SK-N-SH (cell line): Measurements from ENCODE around the gene TAF4. TPM values are rescaled to one million over a fixed set of nuclear protein-coding genes. Genes with fewer than 3 reads are reported as not detected.

Source experiments
- CTCF ChIA-PET: fragments of 300-600, 350-600 bp; formaldehyde crosslinking; extraction: SDS; loops from one replicate; lab custom pipeline; 2021; lab: Yijun Ruan, JAX
- POLR2A ChIA-PET: fragments of 350-600 bp; sonication (Branson Sonifier 250); formaldehyde crosslinking; extraction: SDS; loops from one replicate; lab custom pipeline; 2020; ENCODE audit warnings: antibody characterized with exemption, inconsistent platforms; lab: Yijun Ruan, JAX
- DNase-seq: peaks from one replicate; pipeline ENCODE4 v3.0.0; 2012
- H2AFZ ChIP-seq: fragments of 200-600 bp; sonication (generic); 2 replicates; pipeline ENCODE4 v1.8.1; 2016; ENCODE audit warnings: antibody characterized with exemption, mild to moderate bottlenecking, low read depth
- H3F3A ChIP-seq: fragments of 200-600 bp; sonication (generic); replicated peaks from 2 replicates; pipeline ENCODE3; 2016; ENCODE audit warnings: antibody characterized with exemption, mild to moderate bottlenecking; ENCODE audit not compliant: insufficient read depth
- H3K27ac ChIP-seq, 2 experiments: fragments of 200-500 bp in 1 of 2; fragments of 200-600 bp in 1 of 2; sonication (Bioruptor generic) in 1 of 2; sonication (generic), shearing (Covaris generic) in 1 of 2; 2 replicates each; pipeline versions ENCODE4 v1.5.1 to v1.6.1; 2014 to 2016; ENCODE audit warnings: low read depth in 2 of 2, inconsistent platforms in 1 of 2, low read length in 1 of 2, mild to moderate bottlenecking in 1 of 2, mixed read lengths in 1 of 2
- H3K27me3 ChIP-seq: fragments of 200-600 bp; sonication (generic), shearing (Covaris generic); 2 replicates; pipeline ENCODE4 v1.6.1; 2016; ENCODE audit warnings: mixed run types; ENCODE audit not compliant: insufficient read depth
- H3K36me3 ChIP-seq, 2 experiments: fragments of 200-500 bp in 1 of 2; fragments of 200-600 bp in 1 of 2; sonication (Bioruptor generic) in 1 of 2; sonication (generic) in 1 of 2; replicated peaks in 1 of 2; 2 replicates each; pipeline versions ENCODE3 to v1.5.1; 2014 to 2016; ENCODE audit warnings: low read length in 1 of 2, mild to moderate bottlenecking in 1 of 2; ENCODE audit not compliant: insufficient read depth in 2 of 2, control insufficient read depth in 1 of 2
- H3K4me1 ChIP-seq, 2 experiments: fragments of 200-500 bp in 1 of 2; fragments of 200-600 bp in 1 of 2; sonication (Bioruptor generic) in 1 of 2; sonication (generic), shearing (Covaris generic) in 1 of 2; 2 replicates each; pipeline versions ENCODE4 v1.5.1 to v1.6.1; 2014 to 2016; ENCODE audit warnings: low read depth in 1 of 2, low read length in 1 of 2, mixed run types in 1 of 2; ENCODE audit not compliant: insufficient read depth in 2 of 2, control insufficient read depth in 1 of 2
- H3K4me2 ChIP-seq: fragments of 200-600 bp; sonication (generic), shearing (Covaris generic); 2 replicates; pipeline ENCODE4 v1.6.1; 2017; ENCODE audit warnings: mixed run types
- H3K4me3 ChIP-seq, 2 experiments: fragments of 200-500 bp in 1 of 2; fragments of 200-600 bp in 1 of 2; sonication (Bioruptor generic) in 1 of 2; sonication (generic), shearing (Covaris generic) in 1 of 2; 2 replicates each; pipeline versions ENCODE4 v1.5.1 to v1.8.1; 2014 to 2016; ENCODE audit warnings: low read depth in 2 of 2, inconsistent platforms in 1 of 2, low read length in 1 of 2, mild to moderate bottlenecking in 1 of 2, mixed read lengths in 1 of 2, moderate library complexity in 1 of 2
- H3K79me2 ChIP-seq: fragments of 200-600 bp; sonication (generic); 2 replicates; pipeline ENCODE4 v1.8.1; 2017; ENCODE audit warnings: mild to moderate bottlenecking; ENCODE audit not compliant: insufficient read depth
- H3K9ac ChIP-seq: fragments of 200-600 bp; sonication (generic); 2 replicates; pipeline ENCODE4 v1.6.1; 2017; ENCODE audit warnings: mixed run types
- H3K9me2 ChIP-seq: fragments of 200-600 bp; sonication (generic); 2 replicates; pipeline ENCODE4 v1.6.1; 2017; ENCODE audit warnings: mixed run types
- H3K9me3 ChIP-seq: fragments of 200-600 bp; sonication (generic); 2 replicates; pipeline ENCODE4 v1.6.1; 2017; ENCODE audit warnings: mixed run types, mild to moderate bottlenecking, moderate library complexity
- H4K20me1 ChIP-seq: fragments of 200-600 bp; sonication (generic); 2 replicates; pipeline ENCODE4 v1.6.1; 2017; ENCODE audit warnings: mild to moderate bottlenecking, mixed run types; ENCODE audit not compliant: insufficient read depth
- FOSL2 ChIP-seq: IDR thresholded peaks from 2 replicates; pipeline ENCODE4 v1.4.0; 2012; ENCODE audit warnings: low read depth, mild to moderate bottlenecking, moderate library complexity, borderline replicate concordance
- IRF3 ChIP-seq: fragments of 150-350 bp; IDR thresholded peaks from 2 replicates; pipeline ENCODE4 v1.6.1; 2016; ENCODE audit warnings: mild to moderate bottlenecking, low read depth, low read length
- MAX ChIP-seq: IDR thresholded peaks from 2 replicates; pipeline ENCODE4 v1.4.0; 2012; ENCODE audit warnings: low read depth
- PBX3 ChIP-seq: IDR thresholded peaks from 2 replicates; pipeline ENCODE4; 2012
- REST ChIP-seq: IDR thresholded peaks from 2 replicates; pipeline ENCODE4 v1.6.1; 2012; ENCODE audit warnings: mild to moderate bottlenecking, low read depth, low read length, moderate library complexity
- RFX5 ChIP-seq: IDR thresholded peaks from 2 replicates; pipeline ENCODE4 v1.6.1; 2012; ENCODE audit warnings: mild to moderate bottlenecking, improper control_type of control experiment, low read length
- SMC3 ChIP-seq: IDR thresholded peaks from 2 replicates; pipeline ENCODE4 v1.6.1; 2012; ENCODE audit warnings: low read depth, low read length, improper control_type of control experiment
- WGBS: methylation state at CpG from one replicate; pipeline ENCODE4 v1.1.6; 2017; ENCODE audit warnings: low lambda C conversion rate; 5-methylcytosine and 5-hydroxymethylcytosine counted together
- polyA plus RNA-seq, 3 experiments: library from polyadenylated mRNA; depleted of rRNA; stranded (reverse); fragments of >200 nt; gene quantifications; 2 replicates each; pipeline ENCODE4 v1.2.3, GENCODE V29; 2012

The TAF4 gene
- polyA plus RNA-seq, 1 of the 3 experiments (the other 2 are of a cell fraction) = 4.8 TPM

- TF ChIP-seq FOSL2 = no peak
- no peak for TF ChIP-seq MAX
- no peak for TF ChIP-seq RFX5
- no peak for TF ChIP-seq SMC3
- TF ChIP-seq IRF3 = no peak
- ChIA-PET CTCF (no interaction called here), POLR2A (no interaction called here)
- H3K9me2 ChIP-seq = no peaks in the 10 kb centered on the region
- H3K9me3 ChIP-seq = no peaks in the 10 kb centered on the region
- H3K9ac ChIP-seq = no peak overlapping the region
- no peak overlapping the region for H3K27ac ChIP-seq
- H4K20me1 ChIP-seq = no peaks in the 10 kb centered on the region
- H3K36me3 ChIP-seq = no peaks in the 10 kb centered on the region
- H3K4me1 ChIP-seq = peaks cover 0 to 5% of the 10 kb centered on the region in 2 experiments; a peak in 1 of 4 replicates
- H3F3A ChIP-seq = no peaks in the 10 kb centered on the region
- no peak for DNase-seq
- no peaks in the 10 kb centered on the region for H3K79me2 ChIP-seq
- WGBS = 74% methylated on average over 8 of the region's 20 CpGs
- no peak overlapping the region for H3K4me3 ChIP-seq
- no peaks in the 10 kb centered on the region for H3K27me3 ChIP-seq
- H2AFZ ChIP-seq = no peak overlapping the region
- H3K4me2 ChIP-seq = no peak overlapping the region
Observed at GRCh38 chr20:61953037-61954021, 112.4 kb downstream of the TAF4 start.

GRCh38 chr20:61951695-61952533 lies 113.8 kb downstream of the TAF4 start:
- Histone ChIP-seq H3F3A (no peaks in the 10 kb centered on the region), H3K4me3 (no peak overlapping the region), H3K27ac (no peak overlapping the region), H3K36me3 (no peaks in the 10 kb centered on the region), H3K9me3 (no peaks in the 10 kb centered on the region), H3K27me3 (no peaks in the 10 kb centered on the region), H3K9ac (no peak overlapping the region), H3K4me2 (no peak overlapping the region), H3K9me2 (no peaks in the 10 kb centered on the region), H2AFZ (no peak overlapping the region), H3K79me2 (no peaks in the 10 kb centered on the region), H3K4me1 (peaks cover 0 to 5% of the 10 kb centered on the region in 2 experiments; a peak in 1 of 4 replicates), H4K20me1 (no peaks in the 10 kb centered on the region)
- ChIA-PET POLR2A (no interaction called here), CTCF (no interaction called here)
- TF ChIP-seq REST (peak; percentile 77), PBX3 (no peak)
- DNase-seq = no peak
- 46% methylated on average over 5 of the region's 22 CpGs for WGBS
